Measurements from ENCODE around the gene NEK6. TPM values are rescaled to one million over a fixed set of nuclear protein-coding genes. Genes with fewer than 3 reads are reported as not detected.

The NEK6 gene
- total RNA-seq, 2 experiments from 2014 or later = 0.89 to 1.7 TPM

- no peaks in the 10 kb centered on the region for H3K27me3 Mint-ChIP-seq
- Histone ChIP-seq H3K36me3 (ENCODE audit: insufficient read depth, low read length) (no peaks in the 10 kb centered on the region), H3K27ac (ENCODE audit: low read depth in 1 of 2, low read length in 2 of 2) (no peak overlapping the region), H3K4me3 (ENCODE audit: low read length) (no peak overlapping the region), H3K4me1 (ENCODE audit: insufficient read depth, low read length) (peaks cover 63% of the 10 kb centered on the region), H3K27me3 (ENCODE audit: control insufficient read depth in 1 of 2, insufficient read depth in 2 of 2, low read length in 2 of 2) (no peaks in the 10 kb centered on the region), H3K9me3 (ENCODE audit: control insufficient read depth in 1 of 2, insufficient read depth in 1 of 2, low read length in 2 of 2) (no peaks in the 10 kb centered on the region)
- H3K27ac Mint-ChIP-seq = no peak overlapping the region
- no peak for TF ChIP-seq CTCF (IDR thresholded peaks at IDR 0.05)
- no peak overlapping the region for H3K4me3 Mint-ChIP-seq
- H3K36me3 Mint-ChIP-seq (ENCODE audit: low read depth) = no peaks in the 10 kb centered on the region
- DNase-seq (peak in 2 of 14 experiments; percentile 39 to 40), ATAC-seq (ENCODE audit: poor library complexity) (no peak)
- H3K4me1 Mint-ChIP-seq (ENCODE audit: low read depth) = peaks cover 36% of the 10 kb centered on the region
- intact Hi-C loops (cut with DNase I, micrococcal nuclease) = no loop called here
- H3K9me3 Mint-ChIP-seq = no peaks in the 10 kb centered on the region
- ChIA-PET POLR2A (no interaction called here), CTCF (no interaction called here)
Observed at GRCh38 chr9:124217836-124218437, 39.8 kb upstream of the NEK6 start.

GRCh38 chr9:124218438-124218982 lies 39.2 kb upstream of the NEK6 start:
- Mint-ChIP-seq H3K4me3 (no peak overlapping the region), H3K4me1 (ENCODE audit: low read depth) (peaks cover 36% of the 10 kb centered on the region), H3K36me3 (ENCODE audit: low read depth) (no peaks in the 10 kb centered on the region), H3K27me3 (no peaks in the 10 kb centered on the region), H3K27ac (no peak overlapping the region), H3K9me3 (no peaks in the 10 kb centered on the region)
- Histone ChIP-seq H3K27me3 (ENCODE audit: control insufficient read depth in 1 of 2, insufficient read depth in 2 of 2, low read length in 2 of 2) (no peaks in the 10 kb centered on the region), H3K4me3 (ENCODE audit: low read length) (no peak overlapping the region), H3K9me3 (ENCODE audit: control insufficient read depth in 1 of 2, insufficient read depth in 1 of 2, low read length in 2 of 2) (no peaks in the 10 kb centered on the region), H3K4me1 (ENCODE audit: insufficient read depth, low read length) (peaks cover 64% of the 10 kb centered on the region), H3K36me3 (ENCODE audit: insufficient read depth, low read length) (no peaks in the 10 kb centered on the region), H3K27ac (ENCODE audit: low read depth in 1 of 2, low read length in 2 of 2) (no peak overlapping the region)
- intact Hi-C loops (cut with DNase I, micrococcal nuclease) = no loop called here
- ATAC-seq (ENCODE audit: poor library complexity) (no peak), DNase-seq (peak in 3 of 14 experiments; percentile 38 to 76 (median 71))
- ChIA-PET POLR2A (no interaction called here), CTCF (no interaction called here)
- TF ChIP-seq CTCF (IDR thresholded peaks at IDR 0.05) = no peak

- ChIA-PET POLR2A (no interaction called here), CTCF (no interaction called here)
- intact Hi-C loops (cut with DNase I, micrococcal nuclease) = no loop called here
- H3K27me3 ChIP-seq (ENCODE audit: control insufficient read depth in 1 of 2, insufficient read depth in 2 of 2, low read length in 2 of 2) = no peaks in the 10 kb centered on the region
- no peak for ATAC-seq (ENCODE audit: poor library complexity)
- H3K9me3 ChIP-seq (ENCODE audit: control insufficient read depth in 1 of 2, insufficient read depth in 1 of 2, low read length in 2 of 2) = no peaks in the 10 kb centered on the region
- no peak for TF ChIP-seq CTCF (IDR thresholded peaks at IDR 0.05)
- no peaks in the 10 kb centered on the region for H3K36me3 Mint-ChIP-seq (ENCODE audit: low read depth)
- H3K27ac Mint-ChIP-seq = no peak overlapping the region
- no peaks in the 10 kb centered on the region for H3K9me3 Mint-ChIP-seq
- H3K27ac ChIP-seq (ENCODE audit: low read depth in 1 of 2, low read length in 2 of 2) = no peak overlapping the region
- H3K4me1 ChIP-seq (ENCODE audit: insufficient read depth, low read length) = peaks cover 62% of the 10 kb centered on the region
- H3K4me3 Mint-ChIP-seq = no peak overlapping the region
- H3K4me3 ChIP-seq (ENCODE audit: low read length) = no peak overlapping the region
- peaks cover 34% of the 10 kb centered on the region for H3K4me1 Mint-ChIP-seq (ENCODE audit: low read depth)
- DNase-seq = no peak
- H3K36me3 ChIP-seq (ENCODE audit: insufficient read depth, low read length) = no peaks in the 10 kb centered on the region
- H3K27me3 Mint-ChIP-seq = no peaks in the 10 kb centered on the region
Observed at GRCh38 chr9:124218987-124219461, 38.7 kb upstream of the NEK6 start.
